Stimulated activated CD8-positive, alpha-beta memory T cell treated with anti-CD3 and anti-CD28 coated beads, Interleukin-12 subunit alpha, Interleukin-12 subunit beta, amount 100 ng/mL, for 1 hour (primary cell): ENCODE measurements around the gene LAMB2.

Source experiments
- DNase-seq: peaks from one replicate; pipeline ENCODE4 v3.0.0-alpha.2; 2020; ENCODE audit warnings: low read depth

LAMB2 gene

DNA sequence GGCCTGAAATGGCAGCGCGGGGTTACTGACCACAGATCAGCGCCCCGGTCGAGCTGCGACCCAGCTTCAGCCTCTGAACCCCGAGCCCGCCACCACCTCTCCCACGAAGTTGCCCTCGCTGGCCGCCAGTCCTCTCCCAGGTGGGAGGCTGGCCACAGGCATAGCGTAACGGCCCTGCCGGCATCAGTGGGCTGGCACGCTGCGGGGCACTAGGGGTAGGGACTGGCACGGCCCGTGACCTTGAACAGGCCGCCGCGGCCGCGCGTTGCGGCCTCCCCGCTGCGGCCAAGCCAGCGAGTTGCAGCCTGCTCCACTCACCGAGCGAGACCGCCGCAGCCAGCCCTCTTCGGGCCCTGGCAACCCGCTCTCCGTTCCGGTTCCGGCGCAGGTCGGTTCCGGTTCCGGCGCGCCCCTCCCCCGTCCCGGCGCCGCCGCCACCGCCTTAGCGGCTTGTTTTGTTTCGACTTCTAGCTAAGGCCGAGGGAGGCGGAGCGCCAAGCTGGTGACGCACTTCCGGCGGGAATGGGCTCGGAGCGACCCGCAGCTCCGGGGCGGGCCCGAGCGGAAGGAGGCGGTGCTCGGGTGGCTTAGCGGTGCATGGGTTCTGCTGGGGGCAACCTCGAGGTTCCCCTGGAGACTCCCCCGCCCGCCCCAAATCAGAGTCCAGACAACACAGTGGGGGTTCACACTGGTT lies 12.3 kb downstream of the LAMB2 start, which contains the start of gene USP19:
Gene USP19, minus strand, starts transcription at position 386 of the 694 bp plus-strand sequence. CDS start 1,678 bp downstream, outside the sequence.
- DNase-seq, result peak; percentile 85

DNA sequence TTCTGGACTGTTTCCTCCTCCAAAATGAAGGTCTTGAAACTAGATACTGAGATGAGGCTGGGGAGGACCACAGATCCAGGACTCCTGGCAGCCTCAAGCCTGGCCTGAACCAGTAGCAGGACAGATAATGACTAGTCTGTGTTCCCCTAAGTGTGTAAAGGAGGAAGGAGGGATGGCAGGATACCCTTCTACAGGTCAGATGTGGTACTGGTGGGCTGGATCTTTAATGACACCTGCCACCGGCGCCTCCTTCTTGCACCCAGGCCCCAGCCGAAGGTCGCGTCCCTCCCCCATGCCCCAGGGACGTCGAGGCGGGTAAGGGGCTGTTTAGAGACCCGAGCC lies 12.8 kb downstream of the LAMB2 start:
- no peak for DNase-seq

DNA sequence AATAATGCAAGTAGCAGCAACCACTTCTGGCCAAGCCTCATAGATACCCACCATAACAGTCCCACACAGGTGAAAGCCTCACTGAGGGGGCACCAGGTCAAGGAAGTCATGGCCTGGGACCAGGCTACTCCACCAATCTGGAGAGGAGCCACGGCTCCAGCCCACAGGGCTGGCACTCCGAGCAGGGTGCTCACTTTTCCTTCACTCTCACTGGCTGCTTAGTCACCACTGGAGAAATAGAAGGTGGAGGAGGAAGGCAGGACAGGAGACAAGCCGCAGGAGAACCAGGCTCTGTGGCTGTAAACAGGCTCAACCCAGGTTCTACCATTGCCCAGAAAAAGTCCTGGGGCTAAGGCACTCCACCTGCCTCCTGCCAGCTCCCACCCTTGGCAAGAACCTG lies 13.4 kb downstream of the LAMB2 start:
- no peak for DNase-seq

DNA sequence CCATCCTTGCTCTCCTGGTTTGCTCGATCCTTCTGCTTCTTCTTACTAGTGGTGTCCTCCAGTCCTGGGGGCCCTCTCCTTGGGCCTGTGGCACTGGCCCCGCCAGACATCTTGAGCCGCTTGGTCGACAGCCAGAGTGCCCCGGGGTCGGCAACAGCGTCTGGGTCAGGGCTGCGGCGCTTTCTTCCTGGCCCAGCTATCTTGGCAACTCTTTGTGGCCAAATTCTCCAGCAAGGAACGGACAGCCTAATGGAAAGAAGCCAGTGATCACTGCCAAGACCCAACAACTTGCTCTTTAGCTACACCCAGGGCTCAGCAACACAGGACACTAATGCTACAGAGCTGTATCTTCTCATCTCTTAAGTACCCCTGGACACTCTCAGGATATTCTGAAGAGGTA lies 13.8 kb downstream of the LAMB2 start:
- no peak for DNase-seq

DNA sequence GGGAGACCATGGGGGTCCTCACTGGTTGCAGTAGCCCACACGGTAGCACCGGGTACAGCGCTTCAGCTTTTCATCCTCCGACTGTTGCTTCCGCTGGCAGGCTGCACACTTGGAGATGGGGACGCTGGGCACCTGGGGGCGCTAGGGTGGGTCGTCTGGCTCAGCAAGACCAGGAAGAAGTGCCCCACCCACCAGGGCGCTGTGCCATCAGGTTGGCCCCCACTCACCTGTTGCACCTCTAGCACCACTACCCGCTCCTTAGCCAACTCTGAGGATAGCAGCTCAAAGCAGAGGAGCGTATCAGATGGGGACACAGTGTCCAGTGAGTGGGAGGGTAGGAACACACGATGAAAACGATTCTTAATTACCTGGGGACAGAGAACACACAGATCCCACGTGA lies 20.6 kb downstream of the LAMB2 start:
- no peak for DNase-seq

DNA sequence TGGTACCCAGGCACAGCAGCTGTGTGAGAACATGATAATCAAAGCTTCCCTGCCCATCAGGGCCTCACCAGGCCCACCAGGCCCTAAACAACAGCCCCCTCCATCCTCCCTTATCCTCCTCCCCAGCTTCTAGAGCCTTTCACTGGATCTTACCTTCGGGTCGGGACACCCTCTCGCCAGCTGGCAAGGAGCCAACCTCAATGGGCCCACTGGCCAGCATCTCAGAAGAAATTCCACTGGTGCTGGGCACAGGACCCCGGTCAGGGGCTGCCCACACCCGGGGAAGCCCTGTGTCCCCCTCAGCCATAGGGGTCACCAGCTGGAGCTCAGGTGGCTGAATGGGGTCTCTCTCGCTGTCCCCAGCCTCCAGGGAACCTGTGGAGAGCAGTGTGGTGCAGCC lies 21.5 kb downstream of the LAMB2 start:
- no peak for DNase-seq

DNA sequence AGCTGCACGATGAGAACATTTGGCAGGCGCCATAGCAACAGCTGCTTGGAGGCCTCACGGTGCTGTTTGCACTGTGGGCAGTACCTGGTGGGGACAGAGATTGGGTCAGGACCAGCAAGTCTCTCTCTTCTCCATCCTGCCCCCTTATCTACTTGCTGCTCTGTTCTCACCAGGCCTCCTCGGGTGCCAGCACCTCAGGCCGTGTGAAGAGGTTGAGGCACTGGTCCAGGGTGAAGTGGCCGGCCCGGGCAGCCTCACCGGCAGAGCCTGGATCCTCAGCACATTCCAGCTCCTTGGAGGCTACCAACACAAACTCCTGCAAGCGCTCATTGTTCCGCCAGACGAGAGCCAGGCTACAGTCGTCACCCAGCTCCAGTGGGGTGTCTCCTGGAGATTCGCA lies 22.1 kb downstream of the LAMB2 start:
- DNase-seq, result no peak

DNA sequence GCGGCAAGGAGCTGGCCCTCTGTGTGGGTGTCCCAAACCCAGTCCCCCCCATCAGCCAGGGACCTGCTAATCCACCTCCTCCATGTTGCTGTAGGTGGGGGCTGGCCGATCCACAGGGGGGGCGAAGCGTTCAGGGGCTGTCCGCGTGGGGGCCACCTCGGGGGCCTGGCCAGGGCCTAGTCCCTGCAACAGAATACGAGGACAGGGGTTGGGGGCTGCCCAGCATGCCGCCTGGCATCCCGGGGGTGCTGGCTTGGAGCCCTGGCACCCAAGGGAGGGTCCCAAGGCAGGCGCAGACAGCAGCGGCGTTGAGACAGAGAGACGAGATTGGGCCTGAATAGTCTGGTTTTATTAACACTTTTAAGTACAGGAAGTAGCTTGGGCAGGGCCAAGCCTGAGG lies 24.5 kb downstream of the LAMB2 start:
- no peak for DNase-seq

DNA sequence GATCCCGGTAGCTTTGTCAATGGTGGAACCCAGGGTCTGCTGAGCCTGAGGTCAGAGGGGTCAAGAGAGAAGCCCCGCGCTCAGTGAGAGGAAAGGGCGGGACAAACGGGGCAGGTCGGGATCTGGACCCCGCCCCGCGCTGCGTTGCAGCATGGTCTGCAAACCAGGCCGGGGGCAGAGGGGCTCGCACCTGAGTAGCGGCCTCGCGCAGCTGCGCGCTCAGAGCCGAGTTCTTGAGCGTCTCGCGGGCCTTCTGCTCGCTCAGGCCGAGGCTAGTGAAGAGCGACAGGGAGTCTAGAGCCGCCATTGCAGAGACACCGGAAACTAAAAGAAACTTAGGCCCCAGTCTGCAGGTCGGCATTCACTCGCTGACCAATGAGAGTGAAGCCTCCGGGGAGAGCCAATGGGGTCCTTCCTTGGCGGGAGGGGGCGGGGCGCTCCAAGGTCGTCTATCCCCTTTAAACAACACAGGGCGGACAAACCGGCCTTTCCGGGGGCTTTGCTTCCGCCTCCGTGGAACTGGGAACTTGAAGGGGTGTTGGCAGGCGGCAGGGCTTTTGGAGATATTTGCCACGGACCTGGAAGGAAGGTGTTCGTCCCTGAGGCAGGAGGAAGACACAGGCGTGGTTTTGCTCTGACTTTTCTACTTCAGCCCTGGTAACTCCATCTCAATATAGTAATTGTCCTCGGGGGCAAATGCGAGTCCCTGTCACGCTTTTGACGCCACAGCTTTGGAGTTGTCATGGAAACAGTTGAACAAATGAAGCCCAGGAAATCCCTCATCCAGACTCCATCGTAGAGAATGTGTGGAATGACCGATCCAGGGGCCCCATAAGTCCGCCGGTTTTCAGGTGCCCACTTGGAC lies 28.2 kb downstream of the LAMB2 start, which contains the start of gene QARS1:
Gene QARS1, minus strand, starts transcription at position 331 of the 865 bp plus-strand sequence. Its CDS starts 24 bp downstream, at position 307.
- DNase-seq, result peak; percentile 80

DNA sequence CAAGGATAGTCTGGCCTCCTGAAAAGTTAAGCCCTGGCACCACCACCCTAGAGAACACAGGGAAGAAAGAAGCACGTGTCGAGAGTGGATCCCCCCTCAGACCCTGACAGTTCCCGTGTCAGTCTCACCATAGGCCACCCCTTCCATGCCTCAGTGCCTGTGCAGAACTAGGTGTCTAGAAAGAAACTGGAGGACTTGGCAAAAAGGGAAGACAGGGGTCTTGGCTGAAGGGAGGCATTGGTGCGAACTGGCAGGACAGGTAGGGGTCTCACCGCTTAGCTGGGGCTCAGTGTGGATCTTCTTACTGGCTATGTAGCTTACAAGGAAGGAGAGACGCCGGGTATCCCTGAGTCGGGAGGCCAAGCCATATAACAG lies 28.8 kb downstream of the LAMB2 start:
- DNase-seq, result no peak

DNA sequence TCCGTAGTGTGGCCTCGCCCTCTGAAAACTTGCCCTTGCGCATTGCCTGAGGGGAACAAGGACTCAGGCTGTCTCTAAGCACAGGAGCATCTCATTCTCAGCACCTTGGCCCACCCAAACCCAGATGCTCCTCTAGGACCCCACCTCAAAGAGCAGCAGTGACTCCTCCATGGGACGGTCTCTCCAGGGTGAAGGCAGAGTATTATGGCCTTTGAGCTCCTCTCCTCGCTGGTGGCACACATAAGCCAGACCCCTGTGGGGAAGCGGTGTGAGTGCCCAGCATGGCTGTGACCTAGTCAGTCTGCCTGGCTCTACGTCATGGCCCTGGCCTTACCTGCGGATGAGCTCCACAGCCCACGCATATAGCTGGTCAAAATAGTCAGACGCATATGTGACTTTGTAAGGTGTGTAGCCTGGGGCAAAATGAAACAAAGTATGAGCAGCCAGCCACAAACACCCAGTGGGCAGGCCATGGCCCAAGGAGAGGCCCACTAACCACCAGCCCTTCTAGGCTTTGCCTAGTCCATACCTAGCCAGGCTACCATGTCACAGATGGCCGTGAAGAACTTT lies 32.7 kb downstream of the LAMB2 start:
- DNase-seq, result no peak

DNA sequence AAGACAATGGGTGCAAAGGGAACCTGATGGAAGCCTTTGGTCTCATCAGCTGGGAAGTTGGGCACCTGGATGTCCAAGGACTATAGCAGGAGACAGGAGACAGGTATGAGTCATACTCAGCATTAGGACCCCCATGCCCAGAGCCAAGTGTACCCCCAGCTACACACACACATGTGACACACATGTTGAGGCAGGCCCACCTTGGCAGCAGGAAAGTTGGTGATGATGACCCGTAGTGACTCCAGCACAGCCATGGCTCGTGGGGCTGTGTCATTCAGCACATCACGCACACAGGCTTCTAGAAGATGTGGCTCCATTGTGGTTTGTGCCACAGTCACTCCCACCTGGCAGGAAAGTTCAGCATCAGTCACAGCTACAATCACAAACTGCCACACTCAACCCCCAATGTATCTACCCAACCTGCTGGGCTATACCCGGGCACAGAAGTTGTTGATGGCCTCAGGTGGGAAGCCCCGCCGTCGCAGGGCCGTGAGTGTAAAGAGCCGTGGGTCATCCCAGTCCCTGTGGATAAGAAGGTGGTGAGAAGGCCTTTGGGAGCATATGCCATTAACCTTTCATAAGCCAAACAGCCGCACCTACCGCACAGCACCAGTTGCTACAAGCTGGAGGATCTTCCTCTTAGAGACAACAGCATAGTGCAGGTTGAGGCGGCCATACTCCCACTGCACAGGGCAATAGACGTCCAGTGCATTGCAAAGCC lies 33.8 kb downstream of the LAMB2 start:
- no peak for DNase-seq

DNA sequence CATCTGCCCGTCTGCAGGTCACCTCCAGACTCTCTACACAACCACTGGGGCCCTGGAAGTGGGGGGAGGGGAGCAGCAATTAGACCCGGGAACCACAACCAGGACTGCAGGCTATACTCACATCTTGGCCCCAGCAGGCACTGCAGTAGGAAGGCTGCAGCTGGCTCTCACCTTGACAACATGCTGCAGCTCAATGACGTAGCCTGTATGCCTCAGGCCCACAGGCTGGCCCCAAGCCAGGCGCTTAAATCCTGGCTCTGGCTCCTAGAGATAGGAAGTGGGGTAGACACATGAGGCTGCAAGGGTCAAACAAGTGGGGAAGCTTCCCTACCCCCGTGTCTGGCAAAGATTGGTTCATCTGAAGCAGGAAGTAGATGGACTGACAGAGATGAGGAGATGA lies 34.4 kb downstream of the LAMB2 start:
- no peak for DNase-seq

DNA sequence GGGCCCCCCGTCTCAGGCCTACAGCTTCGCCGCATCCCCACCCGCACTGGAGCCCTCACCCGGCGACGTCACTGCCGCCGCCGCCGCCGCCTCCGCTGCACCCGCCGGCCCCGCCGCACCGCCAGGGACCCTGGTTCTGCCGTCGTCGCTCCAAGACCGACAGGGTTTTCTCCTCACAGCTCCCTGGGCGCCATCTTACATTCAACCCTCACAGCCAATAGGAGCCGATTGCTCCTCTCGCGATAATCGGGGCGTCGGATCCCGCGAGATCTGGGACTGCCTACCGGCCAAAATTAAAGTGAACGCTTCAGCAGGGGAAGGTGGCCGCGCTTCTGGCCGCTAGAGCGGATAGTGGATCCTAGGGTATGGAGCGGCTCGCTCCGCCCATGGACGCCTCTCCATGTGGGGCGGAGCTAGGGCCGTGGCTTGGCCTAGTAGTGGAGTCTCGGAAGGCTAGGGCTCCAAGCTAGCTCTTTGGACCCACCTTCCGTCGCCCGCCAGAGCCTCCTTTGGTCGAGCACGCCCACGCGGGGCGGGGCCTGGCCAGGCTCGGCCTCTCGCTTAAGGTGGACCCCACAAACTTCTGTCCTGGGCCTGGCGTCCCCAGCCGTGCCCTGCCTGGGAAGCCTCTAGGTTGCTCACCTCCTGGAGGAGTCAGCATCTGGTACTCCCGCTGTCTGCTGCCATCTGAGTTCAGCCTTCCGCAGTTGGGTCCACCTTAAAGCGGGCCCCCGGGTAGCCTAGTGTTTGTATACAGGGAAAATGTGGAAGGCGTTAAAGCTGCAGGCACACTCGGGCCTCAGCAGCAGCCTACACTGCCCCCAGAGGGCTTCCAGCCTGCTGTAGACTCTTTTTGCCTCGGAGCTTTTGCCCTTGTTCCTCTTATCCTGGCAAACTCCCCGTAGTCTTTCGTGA lies 38.7 kb downstream of the LAMB2 start, which contains the start of gene QRICH1:
Gene QRICH1, minus strand, starts transcription at position 219 of the 915 bp plus-strand sequence. CDS start 17,054 bp downstream, outside the sequence.
- peak; percentile 93 for DNase-seq

DNA sequence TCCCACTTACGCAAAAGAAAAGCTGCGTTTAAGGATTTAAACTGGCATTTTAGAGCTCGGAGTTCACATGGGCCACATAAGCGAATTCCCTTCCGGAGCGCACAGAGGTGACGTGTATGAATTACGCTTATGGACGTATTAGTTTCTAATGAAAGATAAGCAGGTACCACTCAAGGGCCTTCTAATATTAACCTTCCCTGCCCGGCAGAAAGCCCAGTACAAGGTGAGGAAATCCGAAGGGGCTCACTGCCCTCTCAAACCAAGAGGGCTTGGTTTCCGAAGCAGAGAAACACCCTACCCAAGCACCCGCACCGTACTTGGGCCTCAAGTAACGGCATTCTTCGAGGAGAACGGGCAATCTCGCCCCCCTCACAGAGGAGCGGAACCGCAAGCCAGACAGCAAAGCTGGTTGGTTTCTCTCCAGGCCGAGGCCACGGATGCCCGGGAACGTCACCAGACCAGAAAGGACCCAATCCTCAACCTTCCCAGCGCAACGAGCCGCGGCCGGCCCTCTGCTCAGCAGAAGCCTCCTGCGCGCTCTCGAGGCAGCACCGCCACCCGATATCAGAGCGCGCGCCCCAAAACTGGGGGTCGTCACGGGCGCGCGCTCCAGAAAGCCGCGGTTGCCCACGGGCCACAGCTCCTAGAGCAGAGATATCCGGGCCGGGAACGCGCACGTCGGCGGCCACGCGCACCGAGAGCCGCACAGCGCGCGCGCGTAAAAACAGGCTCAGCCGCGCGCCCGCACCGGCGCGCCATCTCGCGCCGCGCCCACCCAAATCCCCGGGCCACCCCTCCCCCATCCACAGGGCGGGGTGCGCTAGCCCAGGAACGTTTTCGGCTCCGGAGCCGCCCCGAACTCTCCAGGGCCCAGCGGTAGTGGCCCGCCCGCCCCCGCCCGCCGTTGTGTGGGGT lies 39.7 kb downstream of the LAMB2 start:
- DNase-seq, result peak; percentile 59

DNA sequence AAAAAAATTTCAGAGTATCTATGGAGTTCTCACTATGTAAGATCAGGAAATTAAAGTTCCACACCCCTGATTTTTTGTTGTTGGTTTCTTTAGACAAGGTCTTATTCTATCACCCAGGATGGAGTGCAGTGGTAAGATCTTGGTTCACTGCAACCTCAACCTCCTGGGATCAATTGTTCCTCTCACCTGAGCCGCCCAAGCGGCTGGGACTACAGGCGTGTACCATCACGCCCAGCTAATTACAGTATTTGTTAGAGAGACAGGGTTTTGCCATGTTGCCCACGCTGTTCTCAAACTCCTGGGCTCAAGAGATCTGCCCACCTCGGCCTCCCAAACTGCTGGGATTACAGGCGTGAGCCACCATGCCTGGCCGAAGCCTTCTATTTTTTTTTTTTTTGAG lies 51.4 kb downstream of the LAMB2 start:
- no peak for DNase-seq

DNA sequence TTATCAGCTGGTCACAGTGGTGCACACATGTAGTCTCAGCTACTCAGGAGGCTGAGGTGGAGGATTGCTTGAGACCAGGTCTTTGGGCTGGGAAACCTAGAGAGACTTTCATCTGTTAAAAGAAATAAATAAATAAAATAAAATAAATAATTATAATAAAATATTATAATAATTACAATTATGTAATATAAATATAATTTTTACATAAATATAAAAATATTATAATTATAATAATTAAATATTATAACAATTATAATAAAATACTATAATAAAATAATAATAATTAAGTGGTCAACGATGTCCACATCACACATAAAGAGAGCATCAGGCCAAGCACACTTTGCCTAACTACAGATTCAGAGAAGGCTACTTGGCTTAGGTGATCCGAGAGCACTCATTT lies 53.6 kb downstream of the LAMB2 start:
- no peak for DNase-seq

DNA sequence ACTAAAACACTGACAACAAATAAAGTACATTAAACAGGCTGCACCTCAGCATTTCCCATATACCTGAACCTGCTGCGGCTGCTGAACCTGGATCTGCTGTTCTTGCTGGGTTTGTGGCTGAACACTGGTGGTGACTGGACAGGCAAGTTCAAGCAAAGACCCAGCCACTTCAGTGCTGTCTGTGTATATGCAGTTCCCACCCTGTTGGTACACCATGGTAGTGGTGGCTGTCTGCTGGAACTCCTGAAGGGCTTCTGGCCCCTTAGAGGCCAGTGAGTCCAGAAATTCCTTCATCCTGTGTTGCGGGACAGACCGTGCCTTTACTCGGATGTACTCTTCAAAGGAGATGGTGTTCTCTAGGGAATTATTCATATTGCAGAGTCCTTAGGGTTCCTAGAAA lies 56.2 kb downstream of the LAMB2 start:
- no peak for DNase-seq

DNA sequence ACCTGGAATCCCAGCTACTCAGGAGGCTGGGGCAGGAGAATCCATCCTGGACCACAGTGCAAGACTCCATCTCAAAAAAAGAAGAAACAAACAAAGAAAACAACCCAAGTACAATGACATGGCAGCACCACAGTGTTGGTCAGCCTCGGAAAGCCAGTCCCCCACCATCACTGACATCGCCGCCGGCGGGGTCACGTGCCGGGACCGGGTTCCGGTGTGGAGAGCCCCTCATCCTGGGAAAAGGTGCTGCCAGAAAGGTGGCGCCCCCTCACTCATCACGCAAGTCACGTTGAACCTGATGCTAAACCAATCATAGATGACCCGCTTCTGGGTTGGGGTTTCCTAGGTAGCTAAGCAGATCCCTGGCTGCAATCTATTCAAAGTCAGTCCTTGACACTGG lies 56.7 kb downstream of the LAMB2 start:
- DNase-seq, result no peak
